Frontal cortex (tissue), 4 donors: ENCODE data around the gene DACT1. TPM values are rescaled to one million over a fixed set of nuclear protein-coding genes. Genes with fewer than 3 reads are reported as not detected.
A peak's percentile ranks its signal among the peaks of the same experiment; 100 is the strongest.

Source experiments
- DNase-seq, 2 donors: peaks; one replicate each; pipeline ENCODE4 v3.0.0; 2012; ENCODE audit warnings: low spot score in 2 of 2
- FAIRE-seq: peaks from 2 replicates; lab custom pipeline; 2012; peaks lifted over from hg19 to GRCh38; lab: Jason Lieb, UNC
- total RNA-seq: library from RNA; depleted of rRNA; stranded (reverse); fragments of >200 nt; gene quantifications from one replicate; pipeline ENCODE4 v1.2.3, GENCODE V29; 2014
- donor health status: control.
- donor health status: control.
- donor health status: control.

The DACT1 gene
- total RNA-seq, 1 donor from 2014 or later = 203 TPM

DNA sequence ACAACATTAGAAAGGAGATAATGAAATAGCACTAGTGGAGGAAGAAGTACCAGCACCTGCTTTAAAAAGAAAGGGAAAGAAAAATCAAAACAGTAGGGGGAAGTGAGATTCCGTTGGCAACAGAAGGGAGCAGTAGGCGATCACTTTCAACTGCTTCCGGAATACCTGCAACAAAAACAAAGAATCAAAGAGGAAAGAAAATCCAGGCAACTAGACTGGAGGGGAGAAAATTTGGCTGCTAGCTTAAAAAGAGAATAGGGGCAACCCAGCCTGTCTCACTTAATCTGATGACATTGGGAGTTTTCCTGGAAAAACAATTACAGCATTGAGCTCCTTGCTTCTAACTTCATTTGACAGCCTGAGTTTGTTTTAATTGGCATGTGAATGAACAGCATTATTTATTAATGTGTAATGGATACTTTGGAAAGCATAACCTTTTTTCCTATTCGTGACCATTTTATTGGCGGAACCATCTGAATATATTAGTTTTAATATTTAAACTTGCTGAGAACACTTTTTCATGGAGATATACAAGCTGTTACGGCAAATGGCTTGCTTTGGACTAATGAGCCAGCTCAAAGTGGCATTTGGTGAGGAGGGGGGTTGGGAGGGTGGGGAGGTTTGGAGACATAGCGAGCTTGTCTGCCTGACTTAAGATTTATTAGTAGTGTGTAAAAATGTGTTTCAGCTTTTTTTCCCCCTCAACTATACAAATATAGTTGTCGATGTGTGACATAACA lies 2.5 kb upstream of the DACT1 start:
- DNase-seq (no peak), FAIRE-seq (no peak)

DNA sequence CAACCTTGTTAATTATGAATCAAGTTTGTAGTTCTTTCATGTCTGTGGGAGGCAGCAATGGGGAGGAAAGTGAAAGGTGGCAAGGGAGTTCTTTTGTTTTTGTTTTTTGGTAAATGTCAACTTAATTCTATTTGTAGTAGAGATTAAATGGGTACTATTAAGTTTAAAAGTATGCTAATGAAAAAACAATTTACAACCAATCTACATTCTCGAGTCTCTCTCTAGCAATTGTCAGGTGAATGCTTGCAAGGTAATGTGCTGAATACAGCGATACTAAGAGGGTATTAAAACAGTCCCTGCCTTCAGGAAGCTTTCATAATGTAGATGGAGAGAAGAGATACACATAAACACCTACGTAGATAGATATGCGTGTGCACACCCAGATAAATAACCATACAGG lies 1.6 kb upstream of the DACT1 start:
- FAIRE-seq = no peak
- DNase-seq = no peak

DNA sequence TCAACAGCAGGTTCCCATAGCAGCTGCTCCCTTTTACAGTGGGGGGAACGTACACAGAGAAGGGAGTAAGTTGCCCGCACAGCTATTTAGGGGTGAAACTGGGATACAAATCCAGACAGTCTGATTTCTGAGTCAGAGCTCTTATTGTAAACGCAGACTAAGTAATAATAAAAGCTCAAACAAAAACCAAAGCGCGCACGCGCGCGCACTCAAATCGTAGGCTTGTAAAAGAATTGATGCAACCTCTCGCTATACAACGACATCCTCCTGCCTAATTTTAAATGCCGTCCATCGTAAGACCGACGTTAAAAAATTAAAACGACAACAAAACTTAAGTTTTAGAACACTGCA lies 747 bp upstream of the DACT1 start:
- DNase-seq (peak in 1 of 2 donors; percentile 36), FAIRE-seq (no peak)

DNA sequence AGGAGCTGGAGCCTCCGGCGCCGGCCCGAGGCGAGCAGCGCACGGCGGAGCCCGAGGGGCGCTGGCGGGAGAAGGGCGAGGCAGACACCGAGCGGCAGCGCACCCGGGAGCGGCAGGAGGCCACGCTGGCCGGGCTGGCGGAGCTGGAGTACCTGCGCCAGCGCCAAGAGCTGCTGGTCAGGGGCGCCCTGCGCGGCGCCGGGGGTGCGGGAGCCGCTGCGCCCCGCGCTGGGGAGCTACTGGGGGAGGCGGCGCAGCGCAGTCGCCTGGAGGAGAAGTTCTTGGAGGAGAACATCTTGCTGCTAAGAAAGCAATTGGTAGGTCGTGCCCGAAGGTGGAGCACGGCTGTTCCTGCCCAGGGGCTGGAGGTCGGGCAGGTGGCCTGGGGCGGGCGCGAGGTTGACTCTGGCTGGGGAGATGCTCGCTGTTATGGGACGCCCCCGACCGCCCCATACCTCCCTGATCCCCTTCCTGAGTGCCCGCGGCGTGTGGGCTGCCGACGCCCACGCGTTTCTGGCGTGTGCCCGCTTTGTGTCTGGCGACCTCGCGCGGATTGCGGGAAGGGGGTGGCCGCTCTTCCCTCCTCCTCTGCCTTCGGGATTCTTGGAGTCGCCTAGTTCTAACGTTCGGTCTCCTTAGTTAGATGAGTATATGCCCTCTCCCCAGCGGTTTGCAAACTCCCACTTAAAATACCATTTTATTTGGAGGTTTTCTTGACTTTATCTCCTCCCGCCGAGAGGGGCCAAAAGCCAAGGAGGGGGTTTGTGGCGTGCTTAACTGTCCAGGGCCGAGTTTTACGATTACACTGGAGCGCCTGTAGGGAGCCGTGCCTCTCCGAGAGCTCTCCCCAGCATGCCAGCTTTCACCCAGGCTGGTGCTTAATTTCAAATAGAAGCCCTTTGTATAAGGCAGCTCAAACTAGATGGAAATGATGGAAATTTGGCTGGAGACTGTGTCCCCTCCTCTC lies 752 bp downstream of the DACT1 start:
- DNase-seq = peak in 1 of 2 donors; percentile 40
- no peak for FAIRE-seq

DNA sequence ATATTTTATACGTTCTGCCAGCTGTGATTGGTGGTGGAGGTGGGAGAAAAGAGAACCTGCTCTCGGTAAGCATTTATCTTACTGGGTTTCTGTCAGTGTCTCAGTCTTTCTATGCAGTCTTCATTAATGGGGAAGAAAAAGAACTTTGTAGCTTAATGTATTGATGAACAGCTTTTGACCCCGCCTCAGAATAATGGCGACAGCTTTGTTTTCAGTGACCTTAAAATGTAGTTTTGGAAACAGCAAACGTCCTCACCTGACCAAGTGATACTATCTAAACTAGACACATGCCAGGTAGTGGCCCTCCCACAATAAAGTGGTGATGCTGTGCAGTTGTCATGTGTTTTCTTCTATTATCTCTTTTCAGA lies 1.4 kb downstream of the DACT1 start:
- FAIRE-seq = no peak
- DNase-seq = no peak

DNA sequence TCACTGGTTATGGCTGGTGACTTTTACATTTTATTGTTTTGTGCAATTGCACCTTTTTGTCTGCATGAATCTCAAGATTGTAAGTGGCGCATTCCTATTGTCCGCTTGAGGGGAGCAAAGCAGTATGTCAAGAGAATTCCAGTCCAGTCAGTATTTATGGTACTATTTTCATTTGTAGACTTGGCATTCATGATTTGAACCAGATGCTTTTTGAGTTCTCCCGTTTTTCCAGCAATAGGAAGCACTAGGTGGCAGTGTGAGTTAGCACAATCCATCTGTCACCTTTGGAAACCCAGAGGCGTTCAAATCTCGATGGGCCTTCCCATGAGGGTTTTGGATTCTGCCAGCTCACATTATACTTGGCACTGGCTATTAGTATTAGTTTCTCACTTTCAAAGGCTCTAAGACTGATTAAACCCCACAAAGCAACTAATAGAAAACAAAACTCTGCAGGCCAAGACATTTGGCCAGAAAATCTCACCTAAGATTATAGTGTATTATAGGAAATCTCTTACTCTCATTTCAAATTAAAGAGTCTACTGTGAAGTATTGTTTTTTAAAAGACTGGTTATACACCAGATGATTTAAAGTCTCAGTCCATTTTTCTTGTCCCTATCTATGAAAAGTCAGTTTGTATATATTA lies 2.2 kb downstream of the DACT1 start:
- FAIRE-seq = no peak
- peak; percentile 58 to 62 for DNase-seq

DNA sequence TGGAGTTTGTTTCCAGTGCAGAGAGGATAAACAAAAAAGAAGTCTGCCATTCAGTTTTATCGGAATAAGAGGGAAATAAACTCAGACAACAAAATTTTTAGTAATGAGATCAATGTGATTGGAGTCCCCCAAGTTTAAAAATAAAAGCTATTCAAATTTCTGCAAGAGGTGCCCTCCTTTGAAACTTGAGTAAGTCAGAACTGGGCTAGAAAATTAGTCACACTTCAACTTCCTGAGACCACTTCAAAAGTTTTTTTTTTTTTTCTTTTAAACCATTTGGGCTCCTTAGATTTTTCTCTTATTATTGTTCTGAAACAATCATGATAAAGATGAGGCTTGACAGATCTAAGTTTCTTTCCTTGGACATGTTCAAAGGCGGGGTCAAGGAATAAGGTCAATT lies 3.2 kb downstream of the DACT1 start:
- DNase-seq = no peak
- no peak for FAIRE-seq

DNA sequence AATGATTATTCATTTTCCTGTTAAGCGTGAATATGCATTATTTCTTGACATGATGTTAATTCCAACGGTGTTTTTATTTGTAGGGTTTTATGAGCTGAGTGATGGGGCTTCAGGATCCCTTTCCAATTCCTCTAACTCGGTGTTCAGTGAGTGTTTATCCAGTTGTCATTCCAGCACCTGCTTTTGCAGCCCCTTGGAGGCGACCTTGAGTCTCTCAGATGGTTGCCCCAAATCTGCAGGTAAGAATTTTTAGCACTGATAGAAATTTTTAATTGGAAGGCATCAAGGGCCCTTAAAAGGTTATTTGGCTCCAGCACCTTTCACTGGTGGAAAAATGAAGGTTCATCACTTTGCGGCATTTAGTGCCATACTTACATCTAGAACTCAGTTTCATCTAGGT lies 3.7 kb downstream of the DACT1 start:
- DNase-seq (no peak), FAIRE-seq (no peak)

DNA sequence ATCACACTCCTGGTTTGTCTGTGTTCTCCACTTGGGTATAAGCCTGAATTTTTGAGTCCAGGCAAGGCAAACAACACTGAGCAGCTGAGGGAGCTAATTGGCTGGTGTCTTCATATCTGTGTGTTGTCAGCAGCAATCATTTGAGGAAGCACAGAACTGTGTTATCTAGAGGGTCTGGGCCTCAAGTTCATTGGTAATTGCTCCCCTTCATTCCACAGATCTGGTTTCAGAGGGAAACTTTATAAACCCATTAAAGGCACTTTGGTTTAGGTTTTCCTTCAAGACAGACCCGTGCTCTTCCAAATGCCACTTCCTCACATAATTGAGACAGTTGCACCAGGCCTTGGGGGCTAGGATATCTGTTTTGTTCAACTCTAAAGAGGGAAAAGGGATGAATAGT lies 5.6 kb downstream of the DACT1 start:
- FAIRE-seq (no peak), DNase-seq (no peak)

DNA sequence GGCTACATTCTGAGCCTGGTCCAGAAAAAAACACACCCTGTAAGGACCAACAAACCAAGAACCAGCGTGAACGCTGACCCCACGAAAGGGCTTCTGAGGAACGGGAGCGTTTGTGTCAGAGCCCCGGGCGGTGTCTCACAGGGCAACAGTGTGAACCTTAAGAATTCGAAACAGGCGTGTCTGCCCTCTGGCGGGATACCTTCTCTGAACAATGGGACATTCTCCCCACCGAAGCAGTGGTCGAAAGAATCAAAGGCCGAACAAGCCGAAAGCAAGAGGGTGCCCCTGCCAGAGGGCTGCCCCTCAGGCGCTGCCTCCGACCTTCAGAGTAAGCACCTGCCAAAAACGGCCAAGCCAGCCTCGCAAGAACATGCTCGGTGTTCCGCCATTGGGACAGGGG lies 7.9 kb downstream of the DACT1 start:
- DNase-seq = no peak
- no peak for FAIRE-seq

DNA sequence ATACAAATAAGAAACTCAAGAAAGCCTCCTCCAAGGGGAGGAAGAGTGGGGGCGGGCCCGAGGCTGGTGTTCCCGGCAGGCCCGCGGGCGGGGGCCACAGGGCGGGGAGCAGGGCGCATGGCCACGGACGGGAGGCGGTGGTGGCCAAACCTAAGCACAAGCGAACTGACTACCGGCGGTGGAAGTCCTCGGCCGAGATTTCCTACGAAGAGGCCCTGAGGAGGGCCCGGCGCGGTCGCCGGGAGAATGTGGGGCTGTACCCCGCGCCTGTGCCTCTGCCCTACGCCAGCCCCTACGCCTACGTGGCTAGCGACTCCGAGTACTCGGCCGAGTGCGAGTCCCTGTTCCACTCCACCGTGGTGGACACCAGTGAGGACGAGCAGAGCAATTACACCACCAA lies 8.7 kb downstream of the DACT1 start:
- FAIRE-seq = no peak

DNA sequence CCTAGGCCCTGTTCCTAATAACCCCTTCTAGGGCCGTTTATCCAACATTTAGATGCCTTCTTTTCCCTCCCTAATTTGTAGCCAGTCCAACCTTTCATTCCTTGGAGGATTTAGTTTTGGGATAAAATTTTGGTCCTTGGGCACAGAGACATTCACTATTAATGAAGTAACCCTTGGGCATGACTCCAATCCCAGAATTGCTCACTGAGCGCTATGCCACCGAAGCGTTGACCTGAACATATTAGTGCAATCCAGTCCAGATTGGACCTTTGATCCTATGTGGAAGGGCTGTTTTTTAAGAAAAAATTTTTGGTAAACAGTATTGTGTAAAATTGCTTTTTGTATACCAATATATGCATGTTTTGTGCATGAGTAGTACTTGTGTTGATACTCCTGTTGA lies 10.0 kb downstream of the DACT1 start:
- no peak for FAIRE-seq
- DNase-seq = no peak

More for the DNA sequence above, 8.7 kb downstream of the DACT1 start:
- DNase-seq = no peak

DNA sequence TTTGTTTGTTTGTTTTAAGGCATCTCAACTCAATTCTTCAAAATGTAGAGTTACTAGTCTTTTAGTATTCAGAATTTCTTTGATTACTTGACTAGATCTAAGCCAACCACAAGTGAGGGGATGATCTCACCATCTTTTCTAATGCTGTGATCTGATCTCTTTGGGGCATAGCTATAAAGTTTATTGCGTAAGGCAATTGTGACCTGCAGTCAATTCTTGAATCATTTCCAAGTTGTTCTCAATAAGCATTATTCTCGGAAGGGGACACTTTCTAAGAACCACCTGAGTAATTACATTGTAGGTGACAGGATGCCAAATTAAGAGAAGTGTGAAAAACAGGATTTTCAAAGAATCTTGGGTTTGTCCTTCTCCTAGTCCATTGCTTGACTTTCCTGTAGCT lies 13.1 kb downstream of the DACT1 start:
- FAIRE-seq = no peak

DNA sequence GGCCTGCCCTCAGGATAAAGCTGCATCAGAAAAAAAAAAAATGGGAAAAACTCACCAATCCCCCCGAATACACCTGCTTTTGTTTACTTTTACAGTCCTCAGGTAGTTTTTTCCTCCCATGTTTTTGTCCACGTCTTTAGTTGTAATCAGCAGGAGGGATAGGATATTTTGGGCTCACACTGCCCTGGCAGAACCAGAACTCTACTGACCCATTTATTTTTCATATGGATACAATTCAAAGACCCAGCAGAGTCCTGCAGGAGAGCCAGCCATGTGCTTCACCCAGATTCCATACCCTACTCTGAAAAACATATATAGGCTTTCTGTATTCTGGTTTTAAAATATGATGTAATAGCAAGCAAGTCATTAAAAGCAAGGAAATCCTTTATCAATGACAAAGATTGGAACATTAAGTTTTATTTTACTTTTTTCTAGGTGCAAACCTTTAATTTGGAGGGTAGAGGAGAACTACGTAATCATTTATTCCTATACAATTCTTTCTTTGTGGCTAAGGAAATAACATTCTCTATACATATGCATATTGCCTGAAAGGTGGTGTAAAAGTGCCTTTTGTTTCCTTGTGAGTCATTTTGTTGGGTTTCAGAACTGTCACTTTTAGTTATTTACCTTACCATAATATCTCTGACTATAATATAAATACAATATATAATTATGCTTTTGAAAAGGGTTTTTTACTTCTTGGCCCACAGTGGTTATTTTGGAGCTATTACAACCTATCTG lies 19.1 kb downstream of the DACT1 start:
- DNase-seq (no peak), FAIRE-seq (no peak)

More for the DNA sequence above, 13.1 kb downstream of the DACT1 start:
- DNase-seq = no peak

DNA sequence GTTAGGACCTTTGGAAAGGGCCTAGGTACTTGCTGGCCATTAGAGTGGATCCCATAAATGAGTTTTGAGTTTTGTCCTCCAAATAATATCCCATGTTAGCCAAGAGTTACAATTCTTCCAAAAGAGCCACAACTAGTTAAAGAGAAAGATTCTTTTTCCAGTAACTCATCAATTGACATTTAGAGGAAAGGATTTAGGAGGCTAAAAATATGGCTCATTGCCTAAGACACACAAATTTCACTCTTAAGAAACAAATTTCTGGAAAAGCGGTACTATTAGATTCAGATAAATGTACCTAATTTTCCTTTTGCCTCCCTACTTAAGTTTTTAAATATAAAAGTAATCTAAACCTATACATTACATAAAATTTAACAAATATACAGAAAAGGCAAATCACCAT lies 21.3 kb downstream of the DACT1 start:
- FAIRE-seq = no peak

DNA sequence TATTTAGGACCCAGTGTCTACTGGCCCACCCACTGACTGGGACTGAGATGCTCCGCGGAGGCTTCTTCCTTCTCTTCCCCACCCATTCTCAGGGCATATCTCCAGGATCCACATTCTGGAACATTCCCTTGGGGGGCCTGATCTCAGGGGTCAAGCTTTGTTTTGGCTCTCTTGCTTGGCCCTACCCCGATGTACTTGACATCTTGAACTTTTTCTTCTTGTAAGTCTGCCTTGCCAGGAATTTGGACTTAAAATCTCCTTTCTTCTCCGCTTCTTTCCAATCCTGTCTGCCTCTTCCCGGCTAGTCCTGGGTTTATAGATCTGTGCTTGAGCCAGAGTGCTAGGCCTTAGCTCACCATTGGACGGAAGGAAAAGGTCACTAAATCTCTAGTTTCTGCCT lies 22.1 kb downstream of the DACT1 start:
- no peak for FAIRE-seq
- no peak for DNase-seq

More for the DNA sequence above, 21.3 kb downstream of the DACT1 start:
- no peak for DNase-seq

DNA sequence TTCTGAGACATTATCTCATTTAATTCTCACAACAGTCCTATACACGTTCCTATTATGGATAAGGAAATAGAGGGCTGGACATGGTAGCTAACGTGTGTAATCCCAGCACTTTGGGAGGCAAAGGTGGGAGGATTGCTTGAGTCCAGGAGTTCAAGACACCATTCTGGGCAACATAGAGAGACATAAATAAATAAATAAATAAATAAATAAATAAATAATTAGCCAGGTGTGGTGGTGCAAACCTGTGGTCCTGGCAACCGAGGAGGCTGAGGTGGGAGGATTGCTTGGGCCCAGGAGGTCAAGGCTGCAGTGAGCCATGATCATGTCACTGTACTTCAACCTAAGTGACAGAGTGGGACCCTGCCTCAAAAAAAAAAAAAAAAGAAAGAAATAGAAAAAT lies 22.6 kb downstream of the DACT1 start:
- DNase-seq (no peak), FAIRE-seq (no peak)

DNA sequence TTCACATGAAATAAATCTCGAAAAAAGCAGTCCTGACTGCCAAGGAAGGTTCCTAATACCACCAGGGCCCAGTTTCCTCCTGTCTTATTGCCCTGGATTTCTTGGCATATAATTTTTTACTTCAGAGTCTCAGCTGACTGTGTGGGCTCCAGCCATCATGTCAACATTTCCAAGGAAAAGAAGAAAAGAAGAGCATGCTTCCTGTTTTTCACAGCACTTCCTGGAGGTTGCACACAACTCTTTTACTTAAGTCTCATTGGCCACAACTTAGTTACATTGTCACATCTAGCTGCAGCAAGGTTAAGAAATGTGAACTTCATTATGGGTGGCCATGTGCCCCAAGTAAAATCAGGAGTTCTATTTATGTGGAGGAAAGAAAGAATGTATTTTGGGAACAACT lies 24.3 kb downstream of the DACT1 start:
- FAIRE-seq = no peak
- DNase-seq = no peak

DNA sequence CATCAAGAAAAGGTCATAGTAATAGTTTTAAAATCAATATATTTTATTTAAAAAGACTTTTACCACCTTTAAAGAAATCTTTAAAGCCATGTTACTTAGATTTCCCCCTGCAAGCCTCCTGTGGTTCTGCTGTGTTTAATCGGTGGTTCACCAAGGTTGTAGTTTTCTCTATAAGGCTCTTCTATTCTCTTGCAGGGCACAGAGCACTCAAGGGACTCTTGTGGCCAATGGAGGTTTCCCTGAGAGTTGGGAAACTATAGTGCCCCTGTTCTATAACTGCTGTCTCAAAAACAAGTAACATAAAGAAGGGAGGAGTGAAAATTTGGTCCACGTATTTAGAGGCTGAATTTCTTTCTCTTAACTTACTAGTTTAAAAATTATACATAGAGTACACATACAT lies 25.0 kb downstream of the DACT1 start:
- FAIRE-seq = no peak
- DNase-seq = no peak

DNA sequence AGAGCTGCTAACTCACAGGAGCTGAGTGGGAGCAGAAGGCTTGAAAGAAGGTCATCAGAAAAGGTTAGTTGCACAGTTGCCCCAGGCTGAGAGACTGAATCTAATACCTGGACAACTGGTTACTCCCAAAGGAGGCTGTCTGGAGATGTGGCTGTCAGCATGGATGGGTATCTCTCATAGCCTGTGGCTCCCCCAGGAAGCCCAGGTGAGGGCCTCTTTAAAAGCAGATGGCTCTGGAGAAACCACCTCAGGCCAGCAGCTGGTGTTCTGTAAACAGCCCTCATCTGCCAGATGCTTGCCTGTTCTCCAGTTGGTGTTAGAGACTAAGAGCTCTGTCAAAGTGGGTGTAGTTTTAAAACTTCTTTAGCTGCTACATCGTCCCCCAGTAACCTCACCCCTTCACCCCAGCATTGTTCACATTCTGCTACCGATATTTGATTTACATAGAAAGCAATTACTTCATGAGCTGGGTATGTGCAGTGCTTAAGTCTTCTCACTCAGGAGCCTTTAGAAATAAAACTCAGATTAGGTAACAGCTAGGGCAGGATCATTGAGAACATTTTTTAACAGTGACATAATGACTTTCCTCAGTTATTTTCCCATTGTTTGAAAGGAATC lies 25.8 kb downstream of the DACT1 start:
- FAIRE-seq = no peak
- no peak for DNase-seq
